ENCODE data around the gene DNAJB8. TPM values are rescaled to one million over a fixed set of nuclear protein-coding genes. Genes with fewer than 3 reads are reported as not detected.

DNAJB8 gene
- polyA plus RNA-seq, 1 donor, result not detected

Other genes starting within 250 kb of the DNAJB8 start
- 1.9 TPM for gene GATA2, start 26.3 kb upstream of the DNAJB8 start, polyA plus RNA-seq
- 201 TPM for gene RPN1, start 183.9 kb upstream of the DNAJB8 start, polyA plus RNA-seq

All from large intestine (tissue), 1 donor.